Transverse colon (tissue), 4 donors: ENCODE results near the gene COX7A2. TPM values are rescaled to one million over a fixed set of nuclear protein-coding genes. Genes with fewer than 3 reads are reported as not detected.

ENCODE experiments used
- DNase-seq: peaks from one replicate; pipeline ENCODE4 v3.0.0-alpha.2; 2019
- H3K27ac ChIP-seq, 4 donors: fragments of 200-600 bp; sonication (generic); 2 replicates each; pipeline ENCODE4 v1.5.1; 2016 to 2018; ENCODE audit warnings: inconsistent platforms in 4 of 4
- H3K27me3 ChIP-seq: fragments of 200-600 bp; sonication (generic); 2 replicates; pipeline ENCODE4 v1.5.1; 2017; ENCODE audit warnings: inconsistent platforms
- H3K36me3 ChIP-seq, 4 donors: fragments of 200-600 bp; sonication (generic); 2 replicates each; pipeline ENCODE4 v1.5.1; 2017 to 2019; ENCODE audit warnings: inconsistent platforms in 4 of 4
- H3K4me1 ChIP-seq, 4 donors: fragments of 200-600 bp; sonication (generic); 2 replicates each; pipeline ENCODE4 v1.5.1; 2017 to 2020; ENCODE audit warnings: inconsistent platforms in 4 of 4
- H3K4me3 ChIP-seq, 4 donors: fragments of 200-600 bp; sonication (generic); 1 replicate in 1 of 4; 2 replicates in 3 of 4; pipeline versions ENCODE4 v1.5.1 to v1.6.1; 2017 to 2019; ENCODE audit warnings: inconsistent platforms in 4 of 4
- H3K9me3 ChIP-seq, 2 donors: fragments of 200-600 bp; sonication (generic); 2 replicates each; pipeline ENCODE4 v1.5.1; 2017 to 2019; ENCODE audit warnings: inconsistent platforms in 2 of 2
- EP300 ChIP-seq: sonication (generic); formaldehyde crosslinking; IDR thresholded peaks from one replicate; pipeline ENCODE4 v1.6.1; 2017; ENCODE audit warnings: antibody characterized with exemption, low read depth
- POLR2A ChIP-seq: fragments of 450-650 bp; IDR thresholded peaks from one replicate; pipeline ENCODE4 v1.6.1; 2016; ENCODE audit warnings: antibody characterized with exemption, mild to moderate bottlenecking, moderate library complexity
- POLR2AphosphoS5 ChIP-seq, 3 donors: sonication (generic); formaldehyde crosslinking; IDR thresholded peaks; one replicate each; pipeline ENCODE4 v1.6.1; 2016; ENCODE audit warnings: antibody characterized with exemption in 3 of 3
- WGBS, 2 donors: methylation state at CpG; one replicate each; pipeline ENCODE4 v1.1.5; 2018; ENCODE audit warnings: low coverage in 1 of 2; 5-methylcytosine and 5-hydroxymethylcytosine counted together
- in situ Hi-C, 4 donors: fragments of 200-750 bp; cut with MboI; loops; one replicate each; pipeline versions ENCODE4 v1.15.0 to v1.15.1; 2017; ENCODE audit warnings: low sequenced_read_pairs in 3 of 4, low pct_ligation_motif_present in 1 of 4, low pct_unique_long_range_greater_than_20kb in 1 of 4
- intact Hi-C: fragments of 100-400 bp; cut with DNase I; formaldehyde crosslinking; loops from one replicate; pipeline ENCODE4 v1.15.1; 2023; ENCODE audit warnings: low total_unique reads
- total RNA-seq, 4 donors: library from RNA; depleted of rRNA; stranded (reverse); fragments of >200 nt; gene quantifications; one replicate each; pipeline ENCODE4 v1.1.0, GENCODE V29; 2016
- TF ChIP-seq, protein P1 (sequence below), 5 experiments: fragments of 200-600 bp in 3 of 5; fragments of 450-650 bp in 2 of 5; sonication (generic) in 3 of 5; IDR thresholded peaks; 1 replicate in 2 of 5; 2 replicates in 3 of 5; pipeline ENCODE4 v1.5.1; 2016 to 2017; ENCODE audit warnings: antibody characterized with exemption in 5 of 5, inconsistent platforms in 3 of 5, mild to moderate bottlenecking in 2 of 5, moderate library complexity in 1 of 5

The COX7A2 gene
- total RNA-seq, 4 donors from 2014 or later: 146 to 469 (median 349) TPM

DNA sequence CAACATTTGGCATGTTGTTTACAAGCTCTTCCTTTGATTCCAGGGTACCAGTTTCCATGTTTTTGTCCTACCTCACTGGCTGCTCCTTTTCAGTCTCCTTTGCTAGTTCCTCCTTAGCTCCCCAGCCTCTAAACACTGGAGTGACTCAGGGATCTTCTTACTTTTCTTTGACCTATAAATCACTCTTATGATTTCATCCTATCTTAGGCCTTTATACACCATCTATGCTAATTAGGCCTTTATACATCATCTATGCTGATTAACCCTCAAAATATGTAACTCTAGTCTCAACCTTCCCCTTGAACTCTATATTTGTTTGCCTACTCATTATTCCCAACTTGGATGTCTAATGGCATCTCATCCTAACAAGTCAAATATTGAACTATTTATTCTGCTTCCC lies 31.5 kb upstream of the COX7A2 start:
- Histone ChIP-seq H3K27me3 (no peaks in the 10 kb centered on the region), H3K36me3 (no peaks in the 10 kb centered on the region), H3K27ac (no peak overlapping the region), H3K4me3 (no peak overlapping the region), H3K4me1 (peaks cover 3 to 61% (median 18%) of the 10 kb centered on the region in 4 donors), H3K9me3 (no peaks in the 10 kb centered on the region)
- in situ Hi-C loops (no loop called here), intact Hi-C loops (no loop called here)
- TF ChIP-seq EP300: no peak
- no peak for TF ChIP-seq POLR2AphosphoS5 (IDR thresholded peaks at IDR 0.05)
- TF ChIP-seq, protein P1, sequence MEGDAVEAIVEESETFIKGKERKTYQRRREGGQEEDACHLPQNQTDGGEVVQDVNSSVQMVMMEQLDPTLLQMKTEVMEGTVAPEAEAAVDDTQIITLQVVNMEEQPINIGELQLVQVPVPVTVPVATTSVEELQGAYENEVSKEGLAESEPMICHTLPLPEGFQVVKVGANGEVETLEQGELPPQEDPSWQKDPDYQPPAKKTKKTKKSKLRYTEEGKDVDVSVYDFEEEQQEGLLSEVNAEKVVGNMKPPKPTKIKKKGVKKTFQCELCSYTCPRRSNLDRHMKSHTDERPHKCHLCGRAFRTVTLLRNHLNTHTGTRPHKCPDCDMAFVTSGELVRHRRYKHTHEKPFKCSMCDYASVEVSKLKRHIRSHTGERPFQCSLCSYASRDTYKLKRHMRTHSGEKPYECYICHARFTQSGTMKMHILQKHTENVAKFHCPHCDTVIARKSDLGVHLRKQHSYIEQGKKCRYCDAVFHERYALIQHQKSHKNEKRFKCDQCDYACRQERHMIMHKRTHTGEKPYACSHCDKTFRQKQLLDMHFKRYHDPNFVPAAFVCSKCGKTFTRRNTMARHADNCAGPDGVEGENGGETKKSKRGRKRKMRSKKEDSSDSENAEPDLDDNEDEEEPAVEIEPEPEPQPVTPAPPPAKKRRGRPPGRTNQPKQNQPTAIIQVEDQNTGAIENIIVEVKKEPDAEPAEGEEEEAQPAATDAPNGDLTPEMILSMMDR (IDR thresholded peaks at IDR 0.05): no peak
- no peak for TF ChIP-seq POLR2A
- DNase-seq: no peak

DNA sequence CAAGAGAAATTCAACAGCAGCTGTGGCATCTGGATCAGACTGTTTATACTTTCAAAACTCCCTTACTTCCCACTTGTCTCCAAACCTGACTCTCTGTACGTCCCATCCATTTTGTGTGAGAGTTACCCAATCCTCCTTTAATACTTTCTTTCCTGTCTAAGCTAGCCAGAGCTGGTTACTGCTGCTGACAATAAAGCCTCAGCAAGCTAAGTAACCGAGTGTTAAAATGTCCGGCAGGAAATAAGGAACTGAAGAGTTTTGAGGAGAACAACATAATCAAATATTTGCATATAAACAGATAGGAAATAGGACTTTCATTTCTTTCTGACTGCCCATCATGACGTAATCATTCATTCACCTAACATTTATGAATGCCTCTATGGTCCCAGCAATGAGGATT lies 29.4 kb upstream of the COX7A2 start:
- peaks cover 3 to 55% (median 12%) of the 10 kb centered on the region in 4 donors for H3K4me1 ChIP-seq
- no peak for TF ChIP-seq POLR2AphosphoS5 (IDR thresholded peaks at IDR 0.05)
- no peak for TF ChIP-seq EP300
- no peak for TF ChIP-seq POLR2A
- TF ChIP-seq, protein P1 (IDR thresholded peaks at IDR 0.05): no peak
- no peaks in the 10 kb centered on the region for H3K9me3 ChIP-seq
- H3K27me3 ChIP-seq: no peaks in the 10 kb centered on the region
- 60 to 79% methylated on average over 4 of the region's 4 CpGs for WGBS, 2 donors
- intact Hi-C loops: no loop called here
- in situ Hi-C loops: no loop called here
- H3K4me3 ChIP-seq: no peak overlapping the region
- H3K36me3 ChIP-seq: no peaks in the 10 kb centered on the region
- no peak for DNase-seq
- peak overlapping the region in 3 of 4 donors; percentile 12 to 48 (median 21) for H3K27ac ChIP-seq

DNA sequence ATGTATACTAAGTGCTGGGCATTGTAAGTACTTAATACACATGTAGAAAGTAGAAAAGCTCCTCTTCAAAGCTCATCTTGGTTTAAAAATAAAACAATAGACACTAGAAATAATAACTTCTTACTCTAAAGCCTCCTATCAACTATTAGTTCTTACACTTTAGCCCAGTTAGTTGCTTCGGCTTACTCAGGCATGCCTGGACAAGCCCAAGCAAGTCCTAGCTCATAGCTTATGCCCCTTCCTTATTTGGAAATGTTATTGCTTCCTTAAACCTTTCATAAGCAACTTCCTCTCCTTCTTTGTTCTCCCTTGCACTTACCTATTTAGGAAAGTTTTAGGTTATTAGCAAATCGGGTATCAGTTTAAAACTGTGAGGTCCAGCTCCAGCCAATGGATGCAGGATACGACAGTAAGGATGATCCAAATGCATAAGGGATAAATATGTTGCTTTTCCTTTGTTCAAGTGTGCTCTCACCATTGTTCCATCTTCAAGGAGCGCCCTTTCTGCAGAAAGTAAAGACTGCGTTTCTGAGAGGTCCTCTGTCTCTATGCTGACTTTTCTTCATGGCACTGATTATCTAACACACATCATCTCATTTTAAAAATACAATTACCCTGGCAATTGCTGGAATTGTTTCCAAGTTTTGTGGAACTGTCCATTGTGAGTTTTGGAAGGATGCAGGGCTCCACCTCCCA lies 28.7 kb upstream of the COX7A2 start:
- Histone ChIP-seq H3K4me3 (no peak overlapping the region), H3K9me3 (no peaks in the 10 kb centered on the region), H3K27me3 (no peaks in the 10 kb centered on the region), H3K36me3 (no peaks in the 10 kb centered on the region), H3K4me1 (peaks cover 3 to 55% (median 20%) of the 10 kb centered on the region in 4 donors), H3K27ac (peak overlapping the region; percentile 21 to 48 (median 26))
- 83 to 90% methylated on average over 5 of the region's 5 CpGs for WGBS, 2 donors
- in situ Hi-C loops: no loop called here
- DNase-seq: no peak
- intact Hi-C loops: no loop called here
- TF ChIP-seq EP300 (no peak), POLR2AphosphoS5 (IDR thresholded peaks at IDR 0.05) (no peak), POLR2A (no peak)
- TF ChIP-seq, protein P1 (IDR thresholded peaks at IDR 0.05): no peak

DNA sequence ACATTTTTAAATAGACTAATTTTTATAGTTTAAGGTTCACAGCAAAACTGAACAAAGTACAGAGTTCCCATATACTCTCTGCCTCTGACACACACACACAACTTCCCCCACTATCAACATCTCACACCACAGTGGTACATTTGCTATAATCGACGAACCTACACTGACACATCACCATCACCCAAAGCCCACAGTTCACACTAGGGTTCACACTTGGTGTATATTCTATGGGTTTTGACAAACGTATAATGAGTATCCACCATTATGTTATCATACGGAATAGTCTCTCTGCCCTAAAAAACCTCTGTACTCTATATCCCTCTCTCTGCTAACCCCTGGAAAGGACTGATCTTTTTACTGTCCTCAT lies 25.4 kb upstream of the COX7A2 start:
- H3K27me3 ChIP-seq: no peaks in the 10 kb centered on the region
- intact Hi-C loops: loop anchor here (10.0 kb wide), 1 partner anchor 256 kb away; no protein-coding TSS in a partner anchor
- no peak overlapping the region for H3K27ac ChIP-seq
- no peak for DNase-seq
- in situ Hi-C loops: loop anchor here in 1 of 4 donors (10.0 kb wide), 1 partner anchor 266 kb away; no protein-coding TSS in a partner anchor
- TF ChIP-seq, protein P1 (IDR thresholded peaks at IDR 0.05): no peak
- no peak for TF ChIP-seq POLR2A
- TF ChIP-seq EP300: no peak
- no peak for TF ChIP-seq POLR2AphosphoS5 (IDR thresholded peaks at IDR 0.05)
- H3K9me3 ChIP-seq: no peaks in the 10 kb centered on the region
- H3K4me1 ChIP-seq: peaks cover under 1 to 44% (median 21%) of the 10 kb centered on the region in 4 donors
- WGBS, 2 donors: 85 to 92% methylated on average over 4 of the region's 4 CpGs
- H3K4me3 ChIP-seq: no peak overlapping the region
- H3K36me3 ChIP-seq: peaks cover 0 to 7% (median 0%) of the 10 kb centered on the region in 4 donors
